GM23338 (cell line): ENCODE measurements around the gene CANT1. TPM values are rescaled to one million over a fixed set of nuclear protein-coding genes. Genes with fewer than 3 reads are reported as not detected.

Experiments used
- ATAC-seq: fragments of 200-7000 bp; cut with Tn5 transposase; 3 replicates; pipeline ENCODE4 v1.9.1; 2020
- DNase-seq: peaks from one replicate; pipeline ENCODE4 v3.0.0-alpha.2; 2015; ENCODE audit warnings: low spot score
- H2AFZ ChIP-seq: fragments of 200-600 bp; sonication (generic); 2 replicates; pipeline ENCODE4 v1.8.0; 2016; ENCODE audit warnings: antibody characterized with exemption, mild to moderate bottlenecking, moderate library complexity
- H3F3A ChIP-seq: fragments of 200-600 bp; sonication (generic); replicated peaks from 2 replicates; pipeline ENCODE4 v1.8.0; 2017; ENCODE audit warnings: antibody characterized with exemption, mixed run types, low read depth
- H3K27ac ChIP-seq: fragments of 200-600 bp; sonication (generic); 2 replicates; pipeline ENCODE4 v1.6.1; 2016; ENCODE audit warnings: low read depth
- H3K27me3 ChIP-seq: fragments of 200-600 bp; sonication (generic); 2 replicates; pipeline ENCODE4 v1.8.0; 2016; ENCODE audit warnings: mild to moderate bottlenecking, mixed run types, moderate library complexity; ENCODE audit not compliant: insufficient read depth
- H3K36me3 ChIP-seq: fragments of 200-600 bp; sonication (generic); 2 replicates; pipeline ENCODE4 v1.8.0; 2016; ENCODE audit warnings: mild to moderate bottlenecking; ENCODE audit not compliant: insufficient read depth
- H3K4me1 ChIP-seq: fragments of 200-600 bp; sonication (generic); 2 replicates; pipeline ENCODE4 v1.8.0; 2016; ENCODE audit warnings: mild to moderate bottlenecking, moderate library complexity; ENCODE audit not compliant: insufficient read depth
- H3K4me2 ChIP-seq: fragments of 200-600 bp; sonication (generic); 2 replicates; pipeline ENCODE4 v1.7.1; 2017; ENCODE audit warnings: mixed run types
- H3K4me3 ChIP-seq: fragments of 200-600 bp; sonication (generic); 2 replicates; pipeline ENCODE4 v1.6.1; 2016; ENCODE audit warnings: mixed run types
- H3K79me2 ChIP-seq: fragments of 200-600 bp; sonication (generic); replicated peaks from 2 replicates; pipeline ENCODE4 v1.8.0; 2017; ENCODE audit warnings: mild to moderate bottlenecking; ENCODE audit not compliant: insufficient read depth
- H3K9me2 ChIP-seq: fragments of 200-600 bp; sonication (generic); 2 replicates; pipeline ENCODE4 v1.8.0; 2017; ENCODE audit not compliant: insufficient read depth
- H4K20me1 ChIP-seq: fragments of 200-600 bp; sonication (generic); replicated peaks from 2 replicates; pipeline ENCODE4 v1.8.0; 2017; ENCODE audit warnings: mild to moderate bottlenecking; ENCODE audit not compliant: insufficient read depth
- H3K27ac Mint-ChIP-seq: 2 replicates; pipeline ENCODE4 v1.8.0; 2020; ENCODE audit warnings: inconsistent platforms, mild to moderate bottlenecking, moderate library complexity, mixed read lengths
- H3K27me3 Mint-ChIP-seq: 3 replicates; pipeline ENCODE4 v1.8.0; 2022; ENCODE audit warnings: low read depth, mild to moderate bottlenecking, moderate library complexity, mixed read lengths, inconsistent platforms; ENCODE audit not compliant: insufficient read depth, poor library complexity
- H3K36me3 Mint-ChIP-seq: 3 replicates; pipeline ENCODE4 v1.8.0; 2021; ENCODE audit warnings: low read depth, mild to moderate bottlenecking, inconsistent platforms, moderate library complexity, mixed read lengths
- H3K4me1 Mint-ChIP-seq: 3 replicates; pipeline ENCODE4 v1.8.0; 2020; ENCODE audit warnings: mild to moderate bottlenecking, inconsistent platforms, mixed read lengths
- H3K4me3 Mint-ChIP-seq: 3 replicates; pipeline ENCODE4 v1.8.0; 2021; ENCODE audit warnings: moderate library complexity, mild to moderate bottlenecking, inconsistent platforms, mixed read lengths
- H3K9me3 Mint-ChIP-seq: 3 replicates; pipeline ENCODE4 v1.8.0; 2020; ENCODE audit warnings: moderate library complexity, mild to moderate bottlenecking, inconsistent platforms, mixed read lengths
- CREB1 ChIP-seq: fragments of 250-450 bp; sonication (Bioruptor Pico); IDR thresholded peaks from 2 replicates; pipeline ENCODE4 v1.5.0; 2020; ENCODE audit warnings: low read depth, mild to moderate bottlenecking, moderate library complexity
- ETS1 ChIP-seq: IDR thresholded peaks from 2 replicates; pipeline ENCODE4 v1.6.1; 2016; ENCODE audit warnings: antibody characterized with exemption
- EZH2 ChIP-seq: fragments of 200-600 bp; sonication (generic); IDR thresholded peaks from one replicate; pipeline ENCODE4 v1.8.0; 2017; ENCODE audit warnings: antibody characterized with exemption, mild to moderate bottlenecking, low read depth; ENCODE audit not compliant: unreplicated experiment
- EZH2phosphoT487 ChIP-seq: fragments of 200-600 bp; sonication (generic); IDR thresholded peaks from one replicate; pipeline ENCODE4 v1.8.1; 2018; ENCODE audit warnings: antibody characterized with exemption; ENCODE audit not compliant: unreplicated experiment
- JUNB ChIP-seq: IDR thresholded peaks from one replicate; pipeline ENCODE4 v1.6.1; 2016; ENCODE audit warnings: antibody characterized with exemption; ENCODE audit not compliant: unreplicated experiment
- NANOG ChIP-seq: IDR thresholded peaks from 2 replicates; pipeline ENCODE4 v1.6.1; 2016; ENCODE audit warnings: antibody characterized with exemption, borderline replicate concordance
- ZNF331 ChIP-seq: fragments of 250-450 bp; sonication (Bioruptor Pico); IDR thresholded peaks from 2 replicates; pipeline ENCODE4 v1.5.0; 2020; ENCODE audit warnings: low read depth, mild to moderate bottlenecking, moderate library complexity
- ZNF462 ChIP-seq: fragments of 250-450 bp; sonication (Bioruptor Pico); IDR thresholded peaks from 2 replicates; pipeline ENCODE4 v1.5.0; 2020; ENCODE audit warnings: mild to moderate bottlenecking, moderate library complexity
- polyA plus RNA-seq: library from polyadenylated mRNA; unstranded; fragments of >200 nt; fragmentation: Nextera tagmentation; extraction: Ambion mirVana; gene quantifications from 2 replicates; pipeline ENCODE4 v1.2.1, GENCODE V29; 2016
- total RNA-seq: library from RNA; depleted of rRNA; stranded (reverse); fragments of >200 nt; shearing (Covaris generic); gene quantifications from 2 replicates; pipeline ENCODE4 v1.2.3, GENCODE V29; 2014

CANT1 gene
- total and polyA plus RNA-seq, 2 experiments from 2014 or later = 5.9 to 38.8 TPM

GRCh38 chr17:79014158-79014758 lies 4.7 kb upstream of the CANT1 start:
- H3K27ac Mint-ChIP-seq = no peak overlapping the region
- Histone ChIP-seq H3K27ac (no peak overlapping the region), H3K27me3 (0 out of 2 replicates have a peak, but pooled peaks cover 4% of the 10 kb centered on the region), H3K36me3 (no peaks in the 10 kb centered on the region), H3K4me3 (no peak overlapping the region), H2AFZ (no peak overlapping the region), H3K9me2 (no peaks in the 10 kb centered on the region; the same call in 1 of the 2 replicates), H4K20me1 (no peaks in the 10 kb centered on the region), H3K4me2 (no peak overlapping the region), H3F3A (no peaks in the 10 kb centered on the region), H3K79me2 (no peaks in the 10 kb centered on the region), H3K4me1 (0 out of 2 replicates have a peak, but pooled peaks cover 5% of the 10 kb centered on the region)
- peaks cover 8% of the 10 kb centered on the region for H3K4me1 Mint-ChIP-seq
- ATAC-seq = no peak
- peaks cover 18% of the 10 kb centered on the region for H3K27me3 Mint-ChIP-seq
- peaks cover 60% of the 10 kb centered on the region for H3K9me3 Mint-ChIP-seq
- DNase-seq = no peak
- TF ChIP-seq ZNF331 (CRISPR knock-in tag) = no peak
- no peak for TF ChIP-seq NANOG
- TF ChIP-seq CREB1 (CRISPR knock-in tag) = no peak
- TF ChIP-seq JUNB = no peak
- TF ChIP-seq EZH2phosphoT487 = no peak
- TF ChIP-seq EZH2 = no peak
- H3K4me3 Mint-ChIP-seq = no peak overlapping the region
- peaks cover 17% of the 10 kb centered on the region for H3K36me3 Mint-ChIP-seq

DNA sequence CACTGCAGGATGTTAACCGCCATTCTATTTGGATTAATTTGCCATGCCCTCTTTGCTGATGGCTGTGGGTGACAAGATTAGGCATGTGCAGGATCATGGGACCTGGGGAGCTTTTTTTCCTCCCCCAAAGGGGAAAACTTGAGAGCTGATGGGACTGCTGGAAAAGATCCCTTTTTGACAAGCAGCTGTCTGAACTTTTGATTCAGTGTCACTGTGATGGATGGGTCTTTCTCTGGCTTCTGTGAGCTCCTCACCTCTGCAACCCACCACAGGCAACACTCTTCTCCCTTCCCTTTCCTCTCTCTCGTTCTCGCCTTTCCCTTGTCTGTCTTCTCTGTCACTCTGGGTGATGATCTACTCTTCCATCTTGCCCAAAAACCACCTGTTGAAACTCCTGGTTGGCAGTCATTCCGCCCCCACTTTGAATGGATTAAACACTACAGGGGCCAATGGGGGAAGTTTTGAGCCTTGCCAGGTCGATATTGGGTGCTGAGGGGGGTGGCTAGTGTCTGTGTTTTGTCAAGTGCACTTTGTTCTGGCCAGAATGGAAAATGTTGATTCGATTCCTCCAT lies 3.1 kb upstream of the CANT1 start:
- Histone ChIP-seq H3K27ac (no peak overlapping the region), H2AFZ (no peak overlapping the region), H4K20me1 (peaks cover 8% of the 10 kb centered on the region), H3K4me2 (no peak overlapping the region), H3K27me3 (peaks cover 20% of the 10 kb centered on the region), H3K4me1 (peaks cover 5% of the 10 kb centered on the region; the same call in 1 of the 2 replicates), H3K79me2 (no peaks in the 10 kb centered on the region), H3K9me2 (no peaks in the 10 kb centered on the region; the same call in 1 of the 2 replicates), H3F3A (no peaks in the 10 kb centered on the region), H3K36me3 (no peaks in the 10 kb centered on the region), H3K4me3 (no peak overlapping the region)
- DNase-seq (no peak), ATAC-seq (no peak)
- peaks cover 13% of the 10 kb centered on the region for H3K4me1 Mint-ChIP-seq
- no peak overlapping the region for H3K27ac Mint-ChIP-seq
- peaks cover 17% of the 10 kb centered on the region for H3K36me3 Mint-ChIP-seq
- TF ChIP-seq EZH2phosphoT487 = no peak
- no peak for TF ChIP-seq ETS1
- no peak for TF ChIP-seq ZNF462 (CRISPR knock-in tag)
- peaks cover 60% of the 10 kb centered on the region for H3K9me3 Mint-ChIP-seq
- H3K27me3 Mint-ChIP-seq = peaks cover 29% of the 10 kb centered on the region
- no peak overlapping the region for H3K4me3 Mint-ChIP-seq
